K562 (cell line): ENCODE data around the gene FITM1. TPM values are rescaled to one million over a fixed set of nuclear protein-coding genes. Genes with fewer than 3 reads are reported as not detected.

Experiments
- ELF2 ChIP-seq: fragments of 250-450 bp; sonication (Bioruptor Pico); IDR thresholded peaks from 2 replicates; pipeline ENCODE4 v1.5.0; 2021; ENCODE audit warnings: mild to moderate bottlenecking
- NFYB ChIP-seq: IDR thresholded peaks from 2 replicates; pipeline ENCODE4 v1.6.1; 2011; ENCODE audit warnings: mild to moderate bottlenecking, moderate library complexity; ENCODE audit not compliant: insufficient read length; ENCODE audit errors: extremely low read depth
- SREBF1 ChIP-seq: fragments of 150-350 bp; IDR thresholded peaks from 2 replicates; pipeline ENCODE4 v1.6.1; 2014; ENCODE audit warnings: antibody characterized with exemption, low read depth, low read length, borderline replicate concordance
- STAT5B ChIP-seq: fragments of 250-450 bp; sonication (Bioruptor Pico); IDR thresholded peaks from 2 replicates; pipeline ENCODE4 v1.8.0; 2021; ENCODE audit warnings: mild to moderate bottlenecking, inconsistent platforms
- TAF7 ChIP-seq: fragments of 450-650 bp; IDR thresholded peaks from 2 replicates; pipeline ENCODE4 v1.6.1; 2016; ENCODE audit warnings: missing genetic modification characterization, missing compliant biosample characterization
- ZNF12 ChIP-seq: sonication (generic); formaldehyde crosslinking; IDR thresholded peaks from 2 replicates; pipeline ENCODE4 v1.4.0; 2020; ENCODE audit warnings: mild to moderate bottlenecking, missing genetic modification reagents
- polyA plus RNA-seq, 8 experiments: library from polyadenylated mRNA; depleted of rRNA in 4 of 8; stranded (reverse) in 5 of 8; unstranded in 3 of 8; fragments of >200 nt; fragmentation: Nextera tagmentation in 2 of 8; fragmentation: Illumina TruSeq in 1 of 8; extraction: Ambion mirVana in 2 of 8; extraction: Trizol in 1 of 8; gene quantifications; 2 replicates each; pipeline versions ENCODE4 v1.2.1 to v1.2.3, GENCODE V29; 2011 to 2014; ENCODE audit warnings: inconsistent platforms in 1 of 8, missing spikeins in 1 of 8
- total RNA-seq, 7 experiments: library from RNA; depleted of rRNA in 6 of 7; stranded (reverse); fragments of >200 nt in 6 of 7; fragmentation: Illumina TruSeq in 2 of 7; extraction: Trizol in 2 of 7; gene quantifications; 2 replicates each; pipeline versions ENCODE4 v1.2.1 to v1.2.3, GENCODE V29; 2011 to 2021; ENCODE audit warnings: low replicate concordance in 1 of 7
- TF ChIP-seq, protein P1 (sequence below), 2 experiments: fragments of 450-650 bp; IDR thresholded peaks; 2 replicates each; pipeline ENCODE4 v1.6.1; 2016; ENCODE audit warnings: mild to moderate bottlenecking in 2 of 2, borderline replicate concordance in 1 of 2, low read depth in 1 of 2, moderate library complexity in 1 of 2
- TF ChIP-seq, protein P2 (sequence below): sonication (generic); formaldehyde crosslinking; IDR thresholded peaks from 2 replicates; pipeline ENCODE4 v1.8.0; 2022; ENCODE audit warnings: mild to moderate bottlenecking, missing genetic modification reagents

The FITM1 gene
- total and polyA plus RNA-seq, 9 of the 15 experiments (the other 6 are each of a cell fraction or from before 2014, with no cell fraction given): 0.09 to 0.20 TPM; not detected in 7

DNA sequence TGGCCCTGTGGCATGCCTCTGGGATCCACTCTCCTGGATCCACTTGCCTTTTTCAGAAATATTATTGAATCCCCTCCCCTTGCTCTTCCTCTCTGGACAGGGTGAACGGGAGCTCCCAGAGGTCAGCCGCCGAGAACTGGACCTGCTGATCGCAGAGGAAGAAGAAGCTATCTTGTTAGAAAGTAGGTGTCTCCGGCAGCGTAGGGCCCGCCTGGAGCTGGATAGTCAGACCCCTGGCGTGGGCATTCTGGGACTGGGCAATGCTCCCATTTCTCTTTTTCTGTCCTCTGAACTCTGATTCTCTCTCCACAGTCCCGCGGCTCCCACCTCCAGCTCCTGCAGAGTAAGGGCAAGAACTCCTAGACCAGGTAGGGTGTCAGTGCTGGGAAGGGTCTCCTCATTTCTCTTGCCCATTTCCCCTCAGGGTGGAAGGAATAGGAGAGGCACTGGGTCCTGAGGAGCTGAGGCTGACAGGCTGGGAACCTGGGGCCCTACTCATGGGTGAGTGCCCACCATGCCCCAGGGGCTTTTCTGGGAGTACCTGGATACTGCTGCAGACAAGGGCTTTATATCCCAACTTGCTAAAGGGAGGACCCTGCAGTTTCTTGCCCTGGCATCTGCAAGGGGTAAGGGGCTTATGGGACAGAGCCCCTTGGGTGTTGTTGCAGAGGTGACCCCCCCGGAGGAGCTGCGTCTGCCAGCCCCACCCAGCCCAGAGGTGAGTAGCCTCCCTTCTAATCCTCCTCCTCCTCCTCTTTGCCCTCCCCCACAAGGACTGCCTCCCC is 46.8 kb downstream of the FITM1 start (continued):
- TF ChIP-seq TAF7: no peak
- TF ChIP-seq STAT5B (CRISPR knock-in tag): no peak
- no peak for TF ChIP-seq NFYB
- no peak for TF ChIP-seq ELF2 (CRISPR knock-in tag)
- no peak for TF ChIP-seq ZNF12 (CRISPR knock-in tag)
- TF ChIP-seq, protein P1, sequence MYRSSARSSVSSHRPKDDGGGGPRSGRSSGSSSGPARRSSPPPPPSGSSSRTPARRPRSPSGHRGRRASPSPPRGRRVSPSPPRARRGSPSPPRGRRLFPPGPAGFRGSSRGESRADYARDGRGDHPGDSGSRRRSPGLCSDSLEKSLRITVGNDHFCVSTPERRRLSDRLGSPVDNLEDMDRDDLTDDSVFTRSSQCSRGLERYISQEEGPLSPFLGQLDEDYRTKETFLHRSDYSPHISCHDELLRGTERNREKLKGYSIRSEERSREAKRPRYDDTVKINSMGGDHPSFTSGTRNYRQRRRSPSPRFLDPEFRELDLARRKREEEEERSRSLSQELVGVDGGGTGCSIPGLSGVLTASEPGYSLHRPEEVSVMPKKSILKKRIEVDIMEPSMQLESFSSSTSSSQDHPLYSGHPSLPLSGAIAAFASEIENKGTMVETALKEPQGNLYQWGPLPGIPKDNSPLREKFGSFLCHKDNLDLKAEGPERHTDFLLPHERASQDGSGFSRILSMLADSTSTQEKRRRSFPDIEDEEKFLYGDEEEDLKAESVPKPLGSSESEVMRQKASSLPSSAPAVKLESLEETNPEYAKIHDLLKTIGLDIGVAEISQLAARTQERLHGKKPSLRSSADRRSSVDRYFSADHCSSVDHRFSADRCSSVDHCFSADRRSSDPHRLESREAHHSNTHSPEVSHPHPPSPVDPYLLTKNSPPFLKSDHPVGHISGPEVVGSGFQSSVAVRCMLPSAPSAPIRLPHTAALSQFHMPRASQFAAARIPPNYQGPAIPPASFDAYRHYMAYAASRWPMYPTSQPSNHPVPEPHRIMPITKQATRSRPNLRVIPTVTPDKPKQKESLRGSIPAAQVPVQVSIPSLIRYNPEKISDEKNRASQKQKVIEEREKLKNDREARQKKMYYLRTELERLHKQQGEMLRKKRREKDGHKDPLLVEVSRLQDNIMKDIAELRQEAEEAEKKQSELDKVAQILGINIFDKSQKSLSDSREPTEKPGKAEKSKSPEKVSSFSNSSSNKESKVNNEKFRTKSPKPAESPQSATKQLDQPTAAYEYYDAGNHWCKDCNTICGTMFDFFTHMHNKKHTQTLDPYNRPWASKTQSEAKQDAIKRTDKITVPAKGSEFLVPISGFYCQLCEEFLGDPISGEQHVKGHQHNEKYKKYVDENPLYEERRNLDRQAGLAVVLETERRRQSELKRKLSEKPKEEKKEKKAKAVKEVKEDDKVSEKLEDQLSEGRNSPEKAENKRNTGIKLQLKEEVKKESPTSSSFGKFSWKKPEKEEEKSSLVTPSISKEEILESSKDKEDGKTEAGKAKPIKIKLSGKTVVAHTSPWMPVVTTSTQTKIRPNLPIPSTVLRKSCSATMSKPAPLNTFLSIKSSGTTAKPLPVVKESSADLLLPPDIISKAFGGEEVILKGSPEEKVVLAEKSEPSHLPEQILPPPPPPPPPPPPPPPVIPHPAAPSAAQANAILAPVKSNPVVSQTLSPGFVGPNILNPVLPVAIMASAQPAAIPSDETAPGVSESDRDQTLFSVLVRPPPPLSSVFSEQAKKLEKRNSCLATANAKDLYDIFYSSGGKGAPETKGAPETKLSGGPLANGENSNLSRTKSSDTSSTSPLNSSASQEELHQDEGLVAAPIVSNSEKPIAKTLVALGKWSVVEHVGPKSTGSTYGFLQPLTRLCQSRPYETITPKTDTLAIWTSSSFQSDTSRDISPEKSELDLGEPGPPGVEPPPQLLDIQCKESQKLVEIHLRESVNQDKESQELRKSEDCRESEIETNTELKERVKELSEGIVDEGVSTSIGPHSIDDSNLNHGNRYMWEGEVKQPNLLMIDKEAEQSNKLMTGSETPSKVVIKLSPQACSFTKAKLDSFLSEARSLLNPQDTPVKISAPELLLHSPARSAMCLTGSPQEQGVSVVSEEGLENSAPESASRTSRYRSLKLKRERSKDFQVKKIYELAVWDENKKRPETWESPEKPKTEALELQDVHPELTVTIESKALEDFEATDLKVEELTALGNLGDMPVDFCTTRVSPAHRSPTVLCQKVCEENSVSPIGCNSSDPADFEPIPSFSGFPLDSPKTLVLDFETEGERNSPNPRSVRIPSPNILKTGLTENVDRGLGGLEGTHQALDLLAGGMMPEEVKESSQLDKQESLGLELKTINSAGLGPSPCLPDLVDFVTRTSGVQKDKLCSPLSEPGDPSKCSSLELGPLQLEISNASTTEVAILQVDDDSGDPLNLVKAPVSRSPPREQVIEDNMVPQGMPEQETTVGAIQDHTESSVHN (IDR thresholded peaks at IDR 0.05; ENCODE audit: borderline replicate concordance in 1 of 2, low read depth in 1 of 2): no peak
- TF ChIP-seq, protein P2, sequence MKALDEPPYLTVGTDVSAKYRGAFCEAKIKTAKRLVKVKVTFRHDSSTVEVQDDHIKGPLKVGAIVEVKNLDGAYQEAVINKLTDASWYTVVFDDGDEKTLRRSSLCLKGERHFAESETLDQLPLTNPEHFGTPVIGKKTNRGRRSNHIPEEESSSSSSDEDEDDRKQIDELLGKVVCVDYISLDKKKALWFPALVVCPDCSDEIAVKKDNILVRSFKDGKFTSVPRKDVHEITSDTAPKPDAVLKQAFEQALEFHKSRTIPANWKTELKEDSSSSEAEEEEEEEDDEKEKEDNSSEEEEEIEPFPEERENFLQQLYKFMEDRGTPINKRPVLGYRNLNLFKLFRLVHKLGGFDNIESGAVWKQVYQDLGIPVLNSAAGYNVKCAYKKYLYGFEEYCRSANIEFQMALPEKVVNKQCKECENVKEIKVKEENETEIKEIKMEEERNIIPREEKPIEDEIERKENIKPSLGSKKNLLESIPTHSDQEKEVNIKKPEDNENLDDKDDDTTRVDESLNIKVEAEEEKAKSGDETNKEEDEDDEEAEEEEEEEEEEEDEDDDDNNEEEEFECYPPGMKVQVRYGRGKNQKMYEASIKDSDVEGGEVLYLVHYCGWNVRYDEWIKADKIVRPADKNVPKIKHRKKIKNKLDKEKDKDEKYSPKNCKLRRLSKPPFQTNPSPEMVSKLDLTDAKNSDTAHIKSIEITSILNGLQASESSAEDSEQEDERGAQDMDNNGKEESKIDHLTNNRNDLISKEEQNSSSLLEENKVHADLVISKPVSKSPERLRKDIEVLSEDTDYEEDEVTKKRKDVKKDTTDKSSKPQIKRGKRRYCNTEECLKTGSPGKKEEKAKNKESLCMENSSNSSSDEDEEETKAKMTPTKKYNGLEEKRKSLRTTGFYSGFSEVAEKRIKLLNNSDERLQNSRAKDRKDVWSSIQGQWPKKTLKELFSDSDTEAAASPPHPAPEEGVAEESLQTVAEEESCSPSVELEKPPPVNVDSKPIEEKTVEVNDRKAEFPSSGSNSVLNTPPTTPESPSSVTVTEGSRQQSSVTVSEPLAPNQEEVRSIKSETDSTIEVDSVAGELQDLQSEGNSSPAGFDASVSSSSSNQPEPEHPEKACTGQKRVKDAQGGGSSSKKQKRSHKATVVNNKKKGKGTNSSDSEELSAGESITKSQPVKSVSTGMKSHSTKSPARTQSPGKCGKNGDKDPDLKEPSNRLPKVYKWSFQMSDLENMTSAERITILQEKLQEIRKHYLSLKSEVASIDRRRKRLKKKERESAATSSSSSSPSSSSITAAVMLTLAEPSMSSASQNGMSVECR: no peak
- no peak for TF ChIP-seq SREBF1
